HCT116 (cell line): ENCODE measurements around the gene STAC. TPM values are rescaled to one million over a fixed set of nuclear protein-coding genes. Genes with fewer than 3 reads are reported as not detected.

Experiments
- ATAC-seq: fragments of 200-7000 bp; cut with Tn5 transposase; 2 replicates; pipeline ENCODE4 v1.9.1; 2020; ENCODE audit warnings: mild to moderate bottlenecking, moderate library complexity
- BruUV-seq: library from RNA; stranded (reverse); fragments of 400-500 nt; replicated peaks from 2 replicates; lab custom pipeline; 2021; lab: Mats Ljungman, UMichigan
- CTCF ChIA-PET: fragments of 300-600 bp; sonication (Branson Sonifier 250); formaldehyde crosslinking; loops from one replicate; lab custom pipeline; 2021; ENCODE audit warnings: antibody characterized with exemption; lab: Charles Lee
- POLR2A ChIA-PET: fragments of 300-600, 350-600 bp; sonication (Branson Sonifier 250); formaldehyde crosslinking; loops from one replicate; lab custom pipeline; 2021; ENCODE audit warnings: antibody characterized with exemption; lab: Charles Lee
- RAD21 ChIA-PET, 2 experiments: fragments of 300-600 bp; sonication (Branson Sonifier 250); formaldehyde crosslinking; loops; one replicate each; lab custom pipeline; 2023; ENCODE audit warnings: low total read pairs in 2 of 2; ENCODE audit not compliant: uncharacterized antibody in 2 of 2, unreplicated experiment in 2 of 2, low non-redundant PET in 1 of 2; lab: Charles Lee
- DNase-seq: peaks from one replicate; pipeline ENCODE4 v3.0.0-alpha.2; 2010; ENCODE audit warnings: low read depth, low spot score
- H2AFZ ChIP-seq: fragments of 200-600 bp; shearing (Covaris generic), sonication (generic); 2 replicates; pipeline ENCODE4 v1.6.1; 2017; ENCODE audit warnings: low read depth, mixed run types, mixed read lengths, antibody characterized with exemption, low read length; ENCODE audit not compliant: poor library complexity, severe bottlenecking
- H3K27ac ChIP-seq: 2 replicates; pipeline ENCODE4 v1.5.1; 2012; ENCODE audit warnings: low read depth, low read length
- H3K27me3 ChIP-seq: fragments of 200-600 bp; sonication (generic); 2 replicates; pipeline ENCODE4 v1.6.1; 2016; ENCODE audit warnings: mixed run types, low read length, mixed read lengths; ENCODE audit not compliant: insufficient read depth
- H3K36me3 ChIP-seq, 2 experiments: fragments of 200-500 bp in 1 of 2; fragments of 200-600 bp in 1 of 2; sonication (Bioruptor generic) in 1 of 2; sonication (generic) in 1 of 2; 2 replicates each; pipeline versions ENCODE4 v1.5.1 to v1.6.1; 2014 to 2016; ENCODE audit warnings: low read length in 2 of 2, inconsistent platforms in 1 of 2, mixed read lengths in 1 of 2, mixed run types in 1 of 2; ENCODE audit not compliant: insufficient read depth in 2 of 2, control insufficient read depth in 1 of 2
- H3K4me1 ChIP-seq, 2 experiments: fragments of 200-600 bp in 1 of 2; sonication (generic) in 1 of 2; 2 replicates each; pipeline versions ENCODE4 v1.5.1 to v1.6.1; 2012 to 2017; ENCODE audit warnings: low read length in 2 of 2, inconsistent platforms in 1 of 2, mild to moderate bottlenecking in 1 of 2, mixed read lengths in 1 of 2, mixed run types in 1 of 2, moderate library complexity in 1 of 2; ENCODE audit not compliant: insufficient read depth in 2 of 2, control insufficient read depth in 1 of 2
- H3K4me2 ChIP-seq: fragments of 200-600 bp; sonication (generic); 2 replicates; pipeline ENCODE4 v1.6.1; 2017; ENCODE audit warnings: mixed run types, low read length, mixed read lengths
- H3K4me3 ChIP-seq, 2 experiments: fragments of 200-600 bp in 1 of 2; sonication (generic) in 1 of 2; replicated peaks in 1 of 2; 2 replicates each; pipeline ENCODE4 v1.5.1; 2011 to 2016; ENCODE audit warnings: low read length in 2 of 2, control low read depth in 1 of 2, low read depth in 1 of 2, mild to moderate bottlenecking in 1 of 2, mixed read lengths in 1 of 2, mixed run types in 1 of 2
- H3K79me2 ChIP-seq: fragments of 200-600 bp; sonication (generic); 2 replicates; pipeline ENCODE4 v1.6.1; 2017; ENCODE audit warnings: mild to moderate bottlenecking, mixed run types, low read length, moderate library complexity, mixed read lengths; ENCODE audit not compliant: insufficient read depth
- H3K9ac ChIP-seq: fragments of 200-600 bp; sonication (generic); 2 replicates; pipeline ENCODE4 v1.6.1; 2016; ENCODE audit warnings: low read length, mixed read lengths
- H3K9me2 ChIP-seq: fragments of 200-600 bp; sonication (generic), shearing (Covaris generic); 2 replicates; pipeline ENCODE4 v1.6.1; 2017; ENCODE audit warnings: mixed run types, mild to moderate bottlenecking, moderate library complexity; ENCODE audit not compliant: insufficient read depth
- H3K9me3 ChIP-seq, 2 experiments: fragments of 200-500 bp in 1 of 2; fragments of 200-600 bp in 1 of 2; sonication (Bioruptor generic) in 1 of 2; sonication (generic) in 1 of 2; 2 replicates each; pipeline ENCODE4 v1.6.1; 2014 to 2017; ENCODE audit warnings: low read length in 2 of 2, mixed read lengths in 2 of 2, inconsistent platforms in 1 of 2, low read depth in 1 of 2, mild to moderate bottlenecking in 1 of 2, mixed run types in 1 of 2, moderate library complexity in 1 of 2; ENCODE audit not compliant: control insufficient read depth in 1 of 2, insufficient read depth in 1 of 2
- H4K20me1 ChIP-seq: fragments of 200-600 bp; sonication (generic), shearing (Covaris generic); 2 replicates; pipeline ENCODE4 v1.6.1; 2017; ENCODE audit warnings: mixed run types, mild to moderate bottlenecking, moderate library complexity; ENCODE audit not compliant: insufficient read depth
- CBX3 ChIP-seq: IDR thresholded peaks from 2 replicates; pipeline ENCODE4 v1.6.1; 2012; ENCODE audit warnings: low read depth
- EGR1 ChIP-seq: IDR thresholded peaks from 2 replicates; pipeline ENCODE4 v1.6.1; 2012; ENCODE audit warnings: low read depth
- ELF1 ChIP-seq: IDR thresholded peaks from 2 replicates; pipeline ENCODE4 v1.6.1; 2012; ENCODE audit warnings: low read depth, borderline replicate concordance
- EZH2 ChIP-seq: fragments of 200-600 bp; sonication (generic); IDR thresholded peaks from 2 replicates; pipeline ENCODE4 v1.6.1; 2017; ENCODE audit warnings: antibody characterized with exemption, mixed run types
- JUND ChIP-seq: IDR thresholded peaks from 2 replicates; pipeline ENCODE4 v1.6.1; 2012
- RAD21 ChIP-seq: IDR thresholded peaks from 2 replicates; pipeline ENCODE4 v1.6.1; 2012; ENCODE audit warnings: low read depth, mild to moderate bottlenecking
- SIN3A ChIP-seq: IDR thresholded peaks from 2 replicates; pipeline ENCODE4 v1.6.1; 2012; ENCODE audit warnings: low read depth
- SP1 ChIP-seq: IDR thresholded peaks from 2 replicates; pipeline ENCODE4 v1.6.1; 2012; ENCODE audit warnings: low read depth
- ZNF274 ChIP-seq: fragments of 200-500 bp; sonication (Bioruptor generic); IDR thresholded peaks from 2 replicates; pipeline ENCODE4 v1.6.1; 2014; ENCODE audit warnings: mild to moderate bottlenecking, low read depth, low read length, inconsistent platforms
- intact Hi-C: fragments of 100-400 bp; cut with micrococcal nuclease; formaldehyde crosslinking; loops from 2 replicates; pipeline ENCODE4 v1.10.0; 2022
- total RNA-seq: library from RNA; stranded (reverse); gene quantifications from one replicate; pipeline ENCODE4 v1.2.1, GENCODE V29; 2021; ENCODE audit not compliant: unreplicated experiment
- TF ChIP-seq, protein P1 (sequence below), 3 experiments: fragments of 200-600 bp in 1 of 3; sonication (generic) in 1 of 3; IDR thresholded peaks in 2 of 3; conservative IDR thresholded peaks in 1 of 3; 2 replicates each; pipeline ENCODE4 v1.5.1; 2012 to 2017; ENCODE audit warnings: low read depth in 2 of 3, low read length in 2 of 3, antibody characterized with exemption in 1 of 3, borderline replicate concordance in 1 of 3, control low read depth in 1 of 3, mild to moderate bottlenecking in 1 of 3, mixed read lengths in 1 of 3, mixed run types in 1 of 3, moderate library complexity in 1 of 3; ENCODE audit not compliant: insufficient read depth in 1 of 3
- TF ChIP-seq, protein P2 (sequence below): IDR thresholded peaks from 2 replicates; pipeline ENCODE4 v1.6.1; 2012
- TF ChIP-seq, protein P3 (sequence below): IDR thresholded peaks from 2 replicates; pipeline ENCODE4 v1.6.1; 2012
- TF ChIP-seq, protein P4 (sequence below): IDR thresholded peaks from 2 replicates; pipeline ENCODE4 v1.6.1; 2012; ENCODE audit warnings: low read depth

Gene STAC
- total RNA-seq, 1 experiment from 2014 or later = not detected

DNA sequence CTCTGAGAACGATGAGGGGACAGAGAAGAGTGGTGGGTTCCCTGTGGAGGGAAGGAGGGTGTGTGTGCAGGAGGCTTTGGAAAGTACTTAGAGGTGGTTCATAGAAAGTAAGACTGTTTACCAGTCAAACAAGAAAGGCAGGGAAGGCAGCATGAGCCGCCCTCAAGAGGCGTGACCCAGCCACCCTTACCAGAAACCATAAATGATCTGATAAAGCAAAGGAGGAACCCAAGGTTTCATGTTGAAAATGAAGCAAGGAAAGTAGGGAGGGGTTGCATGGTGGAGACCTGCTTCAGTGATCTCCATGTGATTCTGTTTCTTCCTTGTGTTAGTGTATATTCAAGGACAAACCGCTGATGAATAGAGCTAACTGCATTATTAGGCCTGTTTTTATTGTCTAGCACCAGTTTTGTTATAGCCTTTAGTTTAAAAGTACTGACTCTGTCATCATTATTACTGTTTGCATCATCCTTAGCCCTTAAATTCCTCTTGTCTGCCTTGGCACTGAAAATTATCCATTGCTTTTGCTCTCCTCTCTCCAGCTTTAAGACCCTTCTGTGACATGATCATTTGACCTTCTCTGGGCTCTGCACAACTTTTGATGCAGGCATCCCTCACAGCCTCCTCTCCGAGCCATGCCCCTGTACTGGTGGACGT, 96.1 kb downstream of the STAC start:
- Histone ChIP-seq H2AFZ (no peak overlapping the region), H3K27me3 (no peaks in the 10 kb centered on the region), H3K9me3 (no peaks in the 10 kb centered on the region), H3K4me3 (no peak overlapping the region), H3K4me1 (no peaks in the 10 kb centered on the region), H3K4me2 (no peak overlapping the region), H3K27ac (no peak overlapping the region), H3K36me3 (no peaks in the 10 kb centered on the region), H3K79me2 (no peaks in the 10 kb centered on the region), H3K9me2 (no peaks in the 10 kb centered on the region), H3K9ac (no peak overlapping the region), H4K20me1 (no peaks in the 10 kb centered on the region)
- ATAC-seq (no peak), DNase-seq (no peak)
- no TSS peak for BruUV-seq
- TF ChIP-seq, protein P1, sequence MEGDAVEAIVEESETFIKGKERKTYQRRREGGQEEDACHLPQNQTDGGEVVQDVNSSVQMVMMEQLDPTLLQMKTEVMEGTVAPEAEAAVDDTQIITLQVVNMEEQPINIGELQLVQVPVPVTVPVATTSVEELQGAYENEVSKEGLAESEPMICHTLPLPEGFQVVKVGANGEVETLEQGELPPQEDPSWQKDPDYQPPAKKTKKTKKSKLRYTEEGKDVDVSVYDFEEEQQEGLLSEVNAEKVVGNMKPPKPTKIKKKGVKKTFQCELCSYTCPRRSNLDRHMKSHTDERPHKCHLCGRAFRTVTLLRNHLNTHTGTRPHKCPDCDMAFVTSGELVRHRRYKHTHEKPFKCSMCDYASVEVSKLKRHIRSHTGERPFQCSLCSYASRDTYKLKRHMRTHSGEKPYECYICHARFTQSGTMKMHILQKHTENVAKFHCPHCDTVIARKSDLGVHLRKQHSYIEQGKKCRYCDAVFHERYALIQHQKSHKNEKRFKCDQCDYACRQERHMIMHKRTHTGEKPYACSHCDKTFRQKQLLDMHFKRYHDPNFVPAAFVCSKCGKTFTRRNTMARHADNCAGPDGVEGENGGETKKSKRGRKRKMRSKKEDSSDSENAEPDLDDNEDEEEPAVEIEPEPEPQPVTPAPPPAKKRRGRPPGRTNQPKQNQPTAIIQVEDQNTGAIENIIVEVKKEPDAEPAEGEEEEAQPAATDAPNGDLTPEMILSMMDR (IDR thresholded peaks at IDR 0.05 in 2 of 3, conservative IDR thresholded peaks at IDR 0.05 in 1 of 3; ENCODE audit: borderline replicate concordance in 1 of 3, insufficient read depth in 1 of 3, low read depth in 2 of 3, low read length in 2 of 3) = no peak
- TF ChIP-seq RAD21 (no peak), SIN3A (no peak), EGR1 (no peak), SP1 (no peak), EZH2 (no peak), JUND (no peak), CBX3 (no peak), ZNF274 (no peak), ELF1 (no peak)
- TF ChIP-seq, protein P2, sequence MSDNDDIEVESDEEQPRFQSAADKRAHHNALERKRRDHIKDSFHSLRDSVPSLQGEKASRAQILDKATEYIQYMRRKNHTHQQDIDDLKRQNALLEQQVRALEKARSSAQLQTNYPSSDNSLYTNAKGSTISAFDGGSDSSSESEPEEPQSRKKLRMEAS = no peak
- TF ChIP-seq, protein P3, sequence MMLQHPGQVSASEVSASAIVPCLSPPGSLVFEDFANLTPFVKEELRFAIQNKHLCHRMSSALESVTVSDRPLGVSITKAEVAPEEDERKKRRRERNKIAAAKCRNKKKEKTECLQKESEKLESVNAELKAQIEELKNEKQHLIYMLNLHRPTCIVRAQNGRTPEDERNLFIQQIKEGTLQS = no peak
- TF ChIP-seq, protein P4, sequence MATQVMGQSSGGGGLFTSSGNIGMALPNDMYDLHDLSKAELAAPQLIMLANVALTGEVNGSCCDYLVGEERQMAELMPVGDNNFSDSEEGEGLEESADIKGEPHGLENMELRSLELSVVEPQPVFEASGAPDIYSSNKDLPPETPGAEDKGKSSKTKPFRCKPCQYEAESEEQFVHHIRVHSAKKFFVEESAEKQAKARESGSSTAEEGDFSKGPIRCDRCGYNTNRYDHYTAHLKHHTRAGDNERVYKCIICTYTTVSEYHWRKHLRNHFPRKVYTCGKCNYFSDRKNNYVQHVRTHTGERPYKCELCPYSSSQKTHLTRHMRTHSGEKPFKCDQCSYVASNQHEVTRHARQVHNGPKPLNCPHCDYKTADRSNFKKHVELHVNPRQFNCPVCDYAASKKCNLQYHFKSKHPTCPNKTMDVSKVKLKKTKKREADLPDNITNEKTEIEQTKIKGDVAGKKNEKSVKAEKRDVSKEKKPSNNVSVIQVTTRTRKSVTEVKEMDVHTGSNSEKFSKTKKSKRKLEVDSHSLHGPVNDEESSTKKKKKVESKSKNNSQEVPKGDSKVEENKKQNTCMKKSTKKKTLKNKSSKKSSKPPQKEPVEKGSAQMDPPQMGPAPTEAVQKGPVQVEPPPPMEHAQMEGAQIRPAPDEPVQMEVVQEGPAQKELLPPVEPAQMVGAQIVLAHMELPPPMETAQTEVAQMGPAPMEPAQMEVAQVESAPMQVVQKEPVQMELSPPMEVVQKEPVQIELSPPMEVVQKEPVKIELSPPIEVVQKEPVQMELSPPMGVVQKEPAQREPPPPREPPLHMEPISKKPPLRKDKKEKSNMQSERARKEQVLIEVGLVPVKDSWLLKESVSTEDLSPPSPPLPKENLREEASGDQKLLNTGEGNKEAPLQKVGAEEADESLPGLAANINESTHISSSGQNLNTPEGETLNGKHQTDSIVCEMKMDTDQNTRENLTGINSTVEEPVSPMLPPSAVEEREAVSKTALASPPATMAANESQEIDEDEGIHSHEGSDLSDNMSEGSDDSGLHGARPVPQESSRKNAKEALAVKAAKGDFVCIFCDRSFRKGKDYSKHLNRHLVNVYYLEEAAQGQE = no peak
- RAD21 ChIA-PET = no interaction called here
- intact Hi-C loops = no loop called here
- POLR2A ChIA-PET = no interaction called here
- CTCF ChIA-PET = no interaction called here
